H1 (cell line): ENCODE data around the gene SPTBN1. TPM values are rescaled to one million over a fixed set of nuclear protein-coding genes. Genes with fewer than 3 reads are reported as not detected.

Source experiments
- ATF3 ChIP-seq: IDR thresholded peaks from 2 replicates; pipeline ENCODE4 v1.6.1; 2011; ENCODE audit warnings: low read depth, mild to moderate bottlenecking, low read length; ENCODE audit not compliant: insufficient read depth
- CBX8 ChIP-seq: fragments of 300-800, 300-1000 bp; sonication (generic); IDR thresholded peaks from 2 replicates; pipeline ENCODE4 v1.7.1; 2016; ENCODE audit warnings: low read depth, low read length, borderline replicate concordance
- CHD7 ChIP-seq: fragments of 300-600 bp; sonication (generic); IDR thresholded peaks from 2 replicates; pipeline ENCODE4 v1.7.1; 2012; ENCODE audit warnings: low read length, moderate library complexity, mild to moderate bottlenecking, inconsistent platforms; ENCODE audit not compliant: insufficient replicate concordance
- GTF2F1 ChIP-seq: IDR thresholded peaks from 2 replicates; pipeline ENCODE4 v1.6.1; 2012; ENCODE audit warnings: low read depth, low read length, improper control_type of control experiment, borderline replicate concordance
- HDAC6 ChIP-seq: IDR thresholded peaks from one replicate; pipeline ENCODE4 v1.7.1; 2012; ENCODE audit warnings: low read depth, mild to moderate bottlenecking, inconsistent platforms, low read length, moderate library complexity
- KDM1A ChIP-seq: fragments of 200-600, 300-600 bp; sonication (generic); IDR thresholded peaks from 2 replicates; pipeline ENCODE4 v1.7.1; 2016; ENCODE audit warnings: mild to moderate bottlenecking, low read length, borderline replicate concordance
- NRF1 ChIP-seq: IDR thresholded peaks from 2 replicates; pipeline ENCODE4 v1.6.1; 2011; ENCODE audit warnings: mild to moderate bottlenecking, low read depth, low read length, improper control_type of control experiment
- SP1 ChIP-seq: IDR thresholded peaks from 2 replicates; pipeline ENCODE4 v1.6.1; 2011; ENCODE audit warnings: low read depth, low read length
- SP4 ChIP-seq: IDR thresholded peaks from 2 replicates; pipeline ENCODE4 v1.6.1; 2012; ENCODE audit warnings: low read length, inconsistent platforms
- TBP ChIP-seq: IDR thresholded peaks from 2 replicates; pipeline ENCODE4 v1.6.1; 2011; ENCODE audit warnings: low read depth, low read length, improper control_type of control experiment
- polyA plus RNA-seq, 7 experiments: library from polyadenylated mRNA; depleted of rRNA in 3 of 7; stranded (reverse) in 5 of 7; unstranded in 2 of 7; fragments of >200 nt in 5 of 7; fragments of 200-250 nt in 2 of 7; gene quantifications; 1 replicate in 5 of 7; 2 replicates in 1 of 7; 4 replicates in 1 of 7; pipeline versions ENCODE4 v1.2.1 to v1.2.3, GENCODE V29; 2011 to 2013; ENCODE audit warnings: missing spikeins in 2 of 7, mixed read lengths in 2 of 7
- total RNA-seq: library from RNA; stranded (reverse); fragmentation: NEBNext Ultra II Directional; extraction: Animal tissue kit (Norgen Biotek cat#: 25700); gene quantifications from 2 replicates; pipeline ENCODE4 v1.2.1, GENCODE V29; 2021

SPTBN1 gene
- total and polyA plus RNA-seq, 2 of the 8 experiments (the other 6 are each of a cell fraction or from before 2014, with no cell fraction given), result 31.8 to 180 TPM

- TF ChIP-seq CHD7, result no peak
- TF ChIP-seq NRF1, result no peak
- no peak for TF ChIP-seq SP1
- TF ChIP-seq KDM1A, result no peak
- no peak for TF ChIP-seq CBX8
- TF ChIP-seq TBP, result no peak
- no peak for TF ChIP-seq GTF2F1
- no peak for TF ChIP-seq ATF3
- TF ChIP-seq HDAC6, result no peak
- no peak for TF ChIP-seq SP4
Observed at GRCh38 chr2:54577035-54577434, 120.9 kb downstream of the SPTBN1 start (continued).
